RPMI8226 (cell line): ENCODE measurements around the gene KBTBD12.

ENCODE experiments used
- DNase-seq: peaks from one replicate; pipeline ENCODE4 v3.0.0-alpha.2; 2015

KBTBD12 gene

GRCh38 chr3:127986803-127987202 lies 71.8 kb downstream of the KBTBD12 start:
- no peak for DNase-seq

- DNase-seq: no peak
These were observed 72.4 kb downstream of the KBTBD12 start for GRCh38 chr3:127987309-127987995.

GRCh38 chr3:127988770-127989557 lies 73.9 kb downstream of the KBTBD12 start:
- DNase-seq: no peak

GRCh38 chr3:127990051-127990450 lies 75.0 kb downstream of the KBTBD12 start:
- DNase-seq: peak; percentile 28

GRCh38 chr3:127990461-127990860 lies 75.4 kb downstream of the KBTBD12 start:
- DNase-seq: no peak

GRCh38 chr3:127991251-127991650 lies 76.2 kb downstream of the KBTBD12 start:
- DNase-seq: no peak

- no peak for DNase-seq
These were observed 76.6 kb downstream of the KBTBD12 start for GRCh38 chr3:127991681-127992080.

- no peak for DNase-seq
These were observed 77.1 kb downstream of the KBTBD12 start for GRCh38 chr3:127992127-127992526.

GRCh38 chr3:127994011-127994410 lies 79.0 kb downstream of the KBTBD12 start:
- DNase-seq: no peak

GRCh38 chr3:127997016-127997415 lies 82.0 kb downstream of the KBTBD12 start:
- no peak for DNase-seq

GRCh38 chr3:127997961-127998360 lies 82.9 kb downstream of the KBTBD12 start:
- no peak for DNase-seq

GRCh38 chr3:127998596-127998995 lies 83.6 kb downstream of the KBTBD12 start:
- DNase-seq: no peak

GRCh38 chr3:127999509-128000106 lies 84.6 kb downstream of the KBTBD12 start:
- no peak for DNase-seq

GRCh38 chr3:128001576-128001975 lies 86.5 kb downstream of the KBTBD12 start:
- no peak for DNase-seq

GRCh38 chr3:128004661-128005060 lies 89.6 kb downstream of the KBTBD12 start:
- no peak for DNase-seq

- no peak for DNase-seq
These were observed 91.3 kb downstream of the KBTBD12 start for GRCh38 chr3:128006061-128007032.

- DNase-seq: no peak
These were observed 92.0 kb downstream of the KBTBD12 start for GRCh38 chr3:128007033-128007424.

GRCh38 chr3:128009952-128010846 lies 95.2 kb downstream of the KBTBD12 start:
- DNase-seq: no peak

- DNase-seq: peak; percentile 56
These were observed 96.1 kb downstream of the KBTBD12 start for GRCh38 chr3:128011140-128011539.

- no peak for DNase-seq
These were observed 97.0 kb downstream of the KBTBD12 start for GRCh38 chr3:128012050-128012449.

- no peak for DNase-seq
These were observed 99.5 kb downstream of the KBTBD12 start for GRCh38 chr3:128014548-128014947.

GRCh38 chr3:128016502-128016901 lies 101.5 kb downstream of the KBTBD12 start:
- DNase-seq: no peak
